ENCODE results near the gene DTYMK.
A peak's percentile ranks its signal among the peaks of the same experiment; 100 is the strongest.

Gene DTYMK

DNA sequence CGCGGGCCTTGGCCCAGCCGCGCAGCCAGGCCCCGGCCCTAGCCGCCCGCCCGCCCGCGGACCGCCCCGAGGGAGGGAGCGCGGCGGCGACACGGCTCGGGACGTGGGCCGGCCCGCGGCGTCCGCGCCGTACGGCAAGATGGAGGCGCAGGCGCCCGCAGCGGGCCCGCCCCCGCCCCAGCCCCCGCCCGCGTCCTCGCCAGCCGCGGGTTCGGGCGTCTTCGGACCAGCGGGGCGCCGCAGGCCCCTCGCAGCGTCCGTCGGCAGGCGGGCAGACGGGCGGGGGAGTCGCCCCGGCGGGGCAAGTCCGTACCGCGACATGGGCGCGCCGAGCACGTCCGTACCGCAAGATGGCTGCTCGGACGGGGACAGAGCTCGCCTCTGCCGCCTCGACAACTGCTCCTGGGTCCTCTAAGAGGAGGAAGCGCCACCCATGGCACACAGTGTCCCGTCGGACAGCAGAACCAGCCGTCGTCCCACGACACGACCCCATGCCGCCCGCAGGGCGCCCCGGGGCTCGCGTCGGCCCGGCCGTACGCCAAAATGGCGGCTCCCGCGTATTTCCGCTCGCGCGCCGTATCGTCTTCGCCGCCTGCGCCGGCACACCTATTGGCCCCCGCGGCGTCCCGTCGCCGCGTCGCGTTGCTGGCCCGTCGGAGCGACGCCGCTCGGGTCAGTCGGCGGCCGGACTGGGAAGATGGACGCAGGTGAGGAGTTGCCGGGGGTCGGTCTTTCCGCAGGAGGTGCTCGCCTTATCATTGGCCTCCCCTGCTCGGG is 49.4 kb downstream of the DTYMK start, which contains the start of the genes ATG4B and THAP4 (continued):
- TF ChIP-seq KLF16 (tag by site-specific recombination; IDR thresholded peaks at IDR 0.05) (0 out of 2 replicates have a peak, but pooled peaks have one; percentile 47), KLF10 (tag by site-specific recombination; IDR thresholded peaks at IDR 0.05) (0 out of 2 replicates have a peak, but pooled peaks have one; percentile 31), ZNF121 (tag by site-specific recombination; IDR thresholded peaks at IDR 0.05) (0 out of 2 replicates have a peak, but pooled peaks have one; percentile 50), KLF9 (tag by site-specific recombination; IDR thresholded peaks at IDR 0.05; ENCODE audit: low read depth) (peak; percentile 43), GLIS1 (tag by site-specific recombination; IDR thresholded peaks at IDR 0.05) (peak; percentile 56)

DNA sequence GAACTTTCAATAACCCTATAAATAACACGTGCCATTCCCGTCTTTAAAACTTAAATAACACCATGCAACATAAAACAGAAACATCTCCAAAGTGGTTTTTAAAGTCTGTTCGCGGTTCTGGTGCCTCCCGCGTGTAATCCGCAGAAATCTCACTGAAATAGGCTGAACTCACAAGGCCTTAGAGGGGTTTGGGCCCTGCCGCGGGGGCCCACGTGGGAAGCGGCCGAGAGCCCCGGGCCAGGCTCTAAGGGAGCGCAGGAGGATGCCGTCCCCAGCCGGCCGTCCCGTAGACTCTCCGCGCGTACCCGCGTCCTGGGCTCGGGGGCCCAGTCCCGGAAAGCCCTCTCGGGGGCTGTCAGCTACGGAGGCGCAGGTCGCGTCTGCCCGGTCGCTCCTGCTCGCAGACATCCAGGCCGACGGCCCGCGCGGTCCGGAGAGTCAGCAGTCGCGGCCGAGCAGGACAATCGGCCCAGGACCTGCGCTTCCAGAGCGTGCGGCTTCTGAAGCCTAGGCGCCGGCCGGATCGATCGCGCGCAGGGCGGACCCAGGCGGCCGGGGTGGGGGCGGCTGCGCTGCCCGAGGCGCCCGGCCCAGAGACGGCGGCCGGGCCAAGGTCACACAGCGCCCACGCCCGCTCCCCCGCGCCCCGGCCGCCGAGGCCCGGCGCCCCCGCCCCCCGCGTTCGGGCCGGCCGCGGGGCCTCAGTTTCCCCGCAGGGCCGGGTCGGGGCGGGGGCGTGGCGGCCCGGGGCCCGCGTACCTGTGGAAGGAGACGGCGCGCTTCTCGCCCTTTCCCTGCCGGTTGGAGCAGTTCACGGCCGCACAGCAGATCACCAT is 50.2 kb downstream of the DTYMK start:
- TF ChIP-seq ZSCAN23 (tag by site-specific recombination; IDR thresholded peaks at IDR 0.05) (no peak), ZBTB48 (tag by site-specific recombination; IDR thresholded peaks at IDR 0.05) (peak; percentile 71), EGR2 (tag by site-specific recombination; IDR thresholded peaks at IDR 0.05; ENCODE audit: low read depth) (no peak), KLF1 (tag by site-specific recombination; IDR thresholded peaks at IDR 0.05) (peak; percentile 35; the same call in 1 of the 2 replicates), ZBTB20 (tag by site-specific recombination; IDR thresholded peaks at IDR 0.05) (peak; percentile 89), ZBTB8A (tag by site-specific recombination; IDR thresholded peaks at IDR 0.05) (peak; percentile 80), ZNF16 (tag by site-specific recombination; IDR thresholded peaks at IDR 0.05; ENCODE audit: low read depth) (no peak), ZNF335 (tag by site-specific recombination; conservative IDR thresholded peaks at IDR 0.05) (peak; percentile 82), ZFHX2 (tag by site-specific recombination; conservative IDR thresholded peaks at IDR 0.05) (no peak), OVOL3 (tag by site-specific recombination; IDR thresholded peaks at IDR 0.05) (no peak), KLF8 (tag by site-specific recombination; IDR thresholded peaks at IDR 0.05) (peak; percentile 28; the same call in 1 of the 2 replicates), ZNF654 (tag by site-specific recombination; IDR thresholded peaks at IDR 0.05; ENCODE audit: low read depth) (no peak), ZBTB17 (tag by site-specific recombination; IDR thresholded peaks at IDR 0.05) (peak; percentile 75), KLF9 (tag by site-specific recombination; IDR thresholded peaks at IDR 0.05; ENCODE audit: low read depth) (0 out of 2 replicates have a peak, but pooled peaks have one; percentile 14)
- TF ChIP-seq, protein P1, sequence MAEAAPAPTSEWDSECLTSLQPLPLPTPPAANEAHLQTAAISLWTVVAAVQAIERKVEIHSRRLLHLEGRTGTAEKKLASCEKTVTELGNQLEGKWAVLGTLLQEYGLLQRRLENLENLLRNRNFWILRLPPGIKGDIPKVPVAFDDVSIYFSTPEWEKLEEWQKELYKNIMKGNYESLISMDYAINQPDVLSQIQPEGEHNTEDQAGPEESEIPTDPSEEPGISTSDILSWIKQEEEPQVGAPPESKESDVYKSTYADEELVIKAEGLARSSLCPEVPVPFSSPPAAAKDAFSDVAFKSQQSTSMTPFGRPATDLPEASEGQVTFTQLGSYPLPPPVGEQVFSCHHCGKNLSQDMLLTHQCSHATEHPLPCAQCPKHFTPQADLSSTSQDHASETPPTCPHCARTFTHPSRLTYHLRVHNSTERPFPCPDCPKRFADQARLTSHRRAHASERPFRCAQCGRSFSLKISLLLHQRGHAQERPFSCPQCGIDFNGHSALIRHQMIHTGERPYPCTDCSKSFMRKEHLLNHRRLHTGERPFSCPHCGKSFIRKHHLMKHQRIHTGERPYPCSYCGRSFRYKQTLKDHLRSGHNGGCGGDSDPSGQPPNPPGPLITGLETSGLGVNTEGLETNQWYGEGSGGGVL (tag by site-specific recombination; IDR thresholded peaks at IDR 0.05) = no peak
- TF ChIP-seq, protein P2, sequence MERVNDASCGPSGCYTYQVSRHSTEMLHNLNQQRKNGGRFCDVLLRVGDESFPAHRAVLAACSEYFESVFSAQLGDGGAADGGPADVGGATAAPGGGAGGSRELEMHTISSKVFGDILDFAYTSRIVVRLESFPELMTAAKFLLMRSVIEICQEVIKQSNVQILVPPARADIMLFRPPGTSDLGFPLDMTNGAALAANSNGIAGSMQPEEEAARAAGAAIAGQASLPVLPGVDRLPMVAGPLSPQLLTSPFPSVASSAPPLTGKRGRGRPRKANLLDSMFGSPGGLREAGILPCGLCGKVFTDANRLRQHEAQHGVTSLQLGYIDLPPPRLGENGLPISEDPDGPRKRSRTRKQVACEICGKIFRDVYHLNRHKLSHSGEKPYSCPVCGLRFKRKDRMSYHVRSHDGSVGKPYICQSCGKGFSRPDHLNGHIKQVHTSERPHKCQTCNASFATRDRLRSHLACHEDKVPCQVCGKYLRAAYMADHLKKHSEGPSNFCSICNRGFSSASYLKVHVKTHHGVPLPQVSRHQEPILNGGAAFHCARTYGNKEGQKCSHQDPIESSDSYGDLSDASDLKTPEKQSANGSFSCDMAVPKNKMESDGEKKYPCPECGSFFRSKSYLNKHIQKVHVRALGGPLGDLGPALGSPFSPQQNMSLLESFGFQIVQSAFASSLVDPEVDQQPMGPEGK (tag by site-specific recombination; IDR thresholded peaks at IDR 0.05) = peak; percentile 66
- TF ChIP-seq, protein P3, sequence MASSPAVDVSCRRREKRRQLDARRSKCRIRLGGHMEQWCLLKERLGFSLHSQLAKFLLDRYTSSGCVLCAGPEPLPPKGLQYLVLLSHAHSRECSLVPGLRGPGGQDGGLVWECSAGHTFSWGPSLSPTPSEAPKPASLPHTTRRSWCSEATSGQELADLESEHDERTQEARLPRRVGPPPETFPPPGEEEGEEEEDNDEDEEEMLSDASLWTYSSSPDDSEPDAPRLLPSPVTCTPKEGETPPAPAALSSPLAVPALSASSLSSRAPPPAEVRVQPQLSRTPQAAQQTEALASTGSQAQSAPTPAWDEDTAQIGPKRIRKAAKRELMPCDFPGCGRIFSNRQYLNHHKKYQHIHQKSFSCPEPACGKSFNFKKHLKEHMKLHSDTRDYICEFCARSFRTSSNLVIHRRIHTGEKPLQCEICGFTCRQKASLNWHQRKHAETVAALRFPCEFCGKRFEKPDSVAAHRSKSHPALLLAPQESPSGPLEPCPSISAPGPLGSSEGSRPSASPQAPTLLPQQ (tag by site-specific recombination; IDR thresholded peaks at IDR 0.05) = 0 out of 2 replicates have a peak, but pooled peaks have one; percentile 16
- TF ChIP-seq, protein P4, sequence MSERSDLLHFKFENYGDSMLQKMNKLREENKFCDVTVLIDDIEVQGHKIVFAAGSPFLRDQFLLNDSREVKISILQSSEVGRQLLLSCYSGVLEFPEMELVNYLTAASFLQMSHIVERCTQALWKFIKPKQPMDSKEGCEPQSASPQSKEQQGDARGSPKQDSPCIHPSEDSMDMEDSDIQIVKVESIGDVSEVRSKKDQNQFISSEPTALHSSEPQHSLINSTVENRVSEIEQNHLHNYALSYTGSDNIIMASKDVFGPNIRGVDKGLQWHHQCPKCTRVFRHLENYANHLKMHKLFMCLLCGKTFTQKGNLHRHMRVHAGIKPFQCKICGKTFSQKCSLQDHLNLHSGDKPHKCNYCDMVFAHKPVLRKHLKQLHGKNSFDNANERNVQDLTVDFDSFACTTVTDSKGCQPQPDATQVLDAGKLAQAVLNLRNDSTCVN (tag by site-specific recombination; optimal IDR thresholded peaks at IDR 0.05) = peak; percentile 89
- Histone ChIP-seq H3K4me3 (ENCODE audit: low read depth, low read length) (peak overlapping the region; percentile 97), H3K9me3 (ENCODE audit: control insufficient read depth, insufficient read depth, low read depth, low read length) (no peaks in the 10 kb centered on the region), H3K36me3 (ENCODE audit: control insufficient read depth in 2 of 2, insufficient read depth in 1 of 2, low read length in 2 of 2) (peaks cover 10 to 60% of the 10 kb centered on the region in 2 experiments; a peak in 2 of 3 replicates), H3K4me1 (ENCODE audit: control insufficient read depth, insufficient read depth, low read length) (no peaks in the 10 kb centered on the region), H3K27ac (ENCODE audit: extremely low read depth, low read depth, low read length) (peak overlapping the region; percentile 97)
- ChIA-PET CTCF (no interaction called here), POLR2A (interaction anchor here (0.6 to 2.5 kb wide), 4 partner anchors 12 to 52 kb away, joined by 3 to 17 read pairs (median 3); partner anchors contain the start of gene DTYMK)
